ENCODE data around the gene TUT4.

The TUT4 gene

GRCh38 chr1:52553362-52554266 lies 722 bp upstream of the TUT4 start:
- Histone ChIP-seq H3K4me3 (ENCODE audit: low read length) (peak overlapping the region; percentile 99), H3K27me3 (ENCODE audit: control insufficient read depth, insufficient read depth, low read length) (no peaks in the 10 kb centered on the region), H3K4me1 (ENCODE audit: control insufficient read depth, insufficient read depth, low read length) (peaks cover 2% of the 10 kb centered on the region; the same call in 1 of the 2 replicates), H3K9me3 (ENCODE audit: control insufficient read depth, insufficient read depth, low read length) (no peaks in the 10 kb centered on the region), H3K36me3 (ENCODE audit: control insufficient read depth, insufficient read depth, low read length) (no peaks in the 10 kb centered on the region), H3K27ac (ENCODE audit: low read length) (no peak overlapping the region)
- WGBS (ENCODE audit: insufficient coverage, insufficient read length) = no CpG with 5 or more reads among the region's 66 CpGs
- no peak for DNase-seq (ENCODE audit: low read depth, low spot score)

- no peak for DNase-seq (ENCODE audit: low read depth, low spot score)
Measured at GRCh38 chr1:52552236-52552504, 722 bp downstream of the TUT4 start.

GRCh38 chr1:52551507-52552235 lies 1.2 kb downstream of the TUT4 start:
- no peaks in the 10 kb centered on the region for H3K9me3 ChIP-seq (ENCODE audit: control insufficient read depth, insufficient read depth, low read length)
- H3K4me3 ChIP-seq (ENCODE audit: low read length) = peak overlapping the region; percentile 99; the same call in 1 of the 2 replicates
- H3K4me1 ChIP-seq (ENCODE audit: control insufficient read depth, insufficient read depth, low read length) = peaks cover 2% of the 10 kb centered on the region; the same call in 1 of the 2 replicates
- WGBS (ENCODE audit: insufficient coverage, insufficient read length) = no CpG with 5 or more reads among the region's 20 CpGs
- no peaks in the 10 kb centered on the region for H3K27me3 ChIP-seq (ENCODE audit: control insufficient read depth, insufficient read depth, low read length)
- no peaks in the 10 kb centered on the region for H3K36me3 ChIP-seq (ENCODE audit: control insufficient read depth, insufficient read depth, low read length)
- no peak for DNase-seq (ENCODE audit: low read depth, low spot score)
- H3K27ac ChIP-seq (ENCODE audit: low read length) = no peak overlapping the region

More at GRCh38 chr1:52552236-52552504, 722 bp downstream of the TUT4 start:
- no CpG with 5 or more reads among the region's 14 CpGs for WGBS (ENCODE audit: insufficient coverage, insufficient read length)
- peaks cover 2% of the 10 kb centered on the region; the same call in 1 of the 2 replicates for H3K4me1 ChIP-seq (ENCODE audit: control insufficient read depth, insufficient read depth, low read length)
- peak overlapping the region; percentile 99; the same call in 1 of the 2 replicates for H3K4me3 ChIP-seq (ENCODE audit: low read length)
- H3K36me3 ChIP-seq (ENCODE audit: control insufficient read depth, insufficient read depth, low read length) = no peaks in the 10 kb centered on the region
- H3K27me3 ChIP-seq (ENCODE audit: control insufficient read depth, insufficient read depth, low read length) = no peaks in the 10 kb centered on the region
- no peaks in the 10 kb centered on the region for H3K9me3 ChIP-seq (ENCODE audit: control insufficient read depth, insufficient read depth, low read length)
- no peak overlapping the region for H3K27ac ChIP-seq (ENCODE audit: low read length)

GRCh38 chr1:52550447-52550846 lies 2.4 kb downstream of the TUT4 start:
- no peaks in the 10 kb centered on the region for H3K27me3 ChIP-seq (ENCODE audit: control insufficient read depth, insufficient read depth, low read length)
- H3K27ac ChIP-seq (ENCODE audit: low read length) = no peak overlapping the region
- no peak for DNase-seq (ENCODE audit: low read depth, low spot score)
- H3K4me3 ChIP-seq (ENCODE audit: low read length) = no peak overlapping the region
- peaks cover 2% of the 10 kb centered on the region; the same call in 1 of the 2 replicates for H3K4me1 ChIP-seq (ENCODE audit: control insufficient read depth, insufficient read depth, low read length)
- no peaks in the 10 kb centered on the region for H3K36me3 ChIP-seq (ENCODE audit: control insufficient read depth, insufficient read depth, low read length)
- WGBS (ENCODE audit: insufficient coverage, insufficient read length) = no CpG with 5 or more reads among the region's 7 CpGs
- H3K9me3 ChIP-seq (ENCODE audit: control insufficient read depth, insufficient read depth, low read length) = no peaks in the 10 kb centered on the region

- Histone ChIP-seq H3K4me1 (ENCODE audit: control insufficient read depth, insufficient read depth, low read length) (peaks cover 2% of the 10 kb centered on the region; the same call in 1 of the 2 replicates), H3K27me3 (ENCODE audit: control insufficient read depth, insufficient read depth, low read length) (no peaks in the 10 kb centered on the region), H3K9me3 (ENCODE audit: control insufficient read depth, insufficient read depth, low read length) (no peaks in the 10 kb centered on the region), H3K27ac (ENCODE audit: low read length) (no peak overlapping the region), H3K4me3 (ENCODE audit: low read length) (no peak overlapping the region), H3K36me3 (ENCODE audit: control insufficient read depth, insufficient read depth, low read length) (no peaks in the 10 kb centered on the region)
- no peak for DNase-seq (ENCODE audit: low read depth, low spot score)
Measured at GRCh38 chr1:52549267-52549666, 3.6 kb downstream of the TUT4 start.

- Histone ChIP-seq H3K4me3 (ENCODE audit: low read length) (no peak overlapping the region), H3K4me1 (ENCODE audit: control insufficient read depth, insufficient read depth, low read length) (peaks cover 2% of the 10 kb centered on the region; the same call in 1 of the 2 replicates), H3K36me3 (ENCODE audit: control insufficient read depth, insufficient read depth, low read length) (no peaks in the 10 kb centered on the region), H3K27ac (ENCODE audit: low read length) (no peak overlapping the region), H3K27me3 (ENCODE audit: control insufficient read depth, insufficient read depth, low read length) (no peaks in the 10 kb centered on the region), H3K9me3 (ENCODE audit: control insufficient read depth, insufficient read depth, low read length) (no peaks in the 10 kb centered on the region)
- no CpG with 5 or more reads among the region's 5 CpGs for WGBS (ENCODE audit: insufficient coverage, insufficient read length)
- no peak for DNase-seq (ENCODE audit: low read depth, low spot score)
Measured at GRCh38 chr1:52546852-52547251, 6.0 kb downstream of the TUT4 start.

GRCh38 chr1:52544665-52545525 lies 8.0 kb downstream of the TUT4 start:
- no peak for DNase-seq (ENCODE audit: low read depth, low spot score)
- WGBS (ENCODE audit: insufficient coverage, insufficient read length) = no CpG with 5 or more reads among the region's 8 CpGs
- no peaks in the 10 kb centered on the region for H3K27me3 ChIP-seq (ENCODE audit: control insufficient read depth, insufficient read depth, low read length)
- no peak overlapping the region for H3K27ac ChIP-seq (ENCODE audit: low read length)
- no peaks in the 10 kb centered on the region for H3K36me3 ChIP-seq (ENCODE audit: control insufficient read depth, insufficient read depth, low read length)
- H3K4me3 ChIP-seq (ENCODE audit: low read length) = no peak overlapping the region
- H3K4me1 ChIP-seq (ENCODE audit: control insufficient read depth, insufficient read depth, low read length) = no peaks in the 10 kb centered on the region; the same call in 1 of the 2 replicates
- no peaks in the 10 kb centered on the region for H3K9me3 ChIP-seq (ENCODE audit: control insufficient read depth, insufficient read depth, low read length)

GRCh38 chr1:52542085-52542688 lies 10.7 kb downstream of the TUT4 start:
- H3K27ac ChIP-seq (ENCODE audit: low read length) = no peak overlapping the region
- H3K4me1 ChIP-seq (ENCODE audit: control insufficient read depth, insufficient read depth, low read length) = no peaks in the 10 kb centered on the region
- H3K4me3 ChIP-seq (ENCODE audit: low read length) = no peak overlapping the region
- WGBS (ENCODE audit: insufficient coverage, insufficient read length) = 100% methylated on average over 2 of the region's 5 CpGs
- H3K9me3 ChIP-seq (ENCODE audit: control insufficient read depth, insufficient read depth, low read length) = no peaks in the 10 kb centered on the region
- no peak for DNase-seq (ENCODE audit: low read depth, low spot score)
- H3K27me3 ChIP-seq (ENCODE audit: control insufficient read depth, insufficient read depth, low read length) = no peaks in the 10 kb centered on the region
- no peaks in the 10 kb centered on the region for H3K36me3 ChIP-seq (ENCODE audit: control insufficient read depth, insufficient read depth, low read length)

- WGBS (ENCODE audit: insufficient coverage, insufficient read length) = no CpG with 5 or more reads among the region's 2 CpGs
Measured at GRCh38 chr1:52534928-52535764, 17.7 kb downstream of the TUT4 start.

More at GRCh38 chr1:52534928-52535764, 17.7 kb downstream of the TUT4 start:
- no peaks in the 10 kb centered on the region for H3K36me3 ChIP-seq (ENCODE audit: control insufficient read depth, insufficient read depth, low read length)
- H3K27me3 ChIP-seq (ENCODE audit: control insufficient read depth, insufficient read depth, low read length) = no peaks in the 10 kb centered on the region
- H3K27ac ChIP-seq (ENCODE audit: low read length) = no peak overlapping the region
- H3K4me1 ChIP-seq (ENCODE audit: control insufficient read depth, insufficient read depth, low read length) = no peaks in the 10 kb centered on the region
- H3K9me3 ChIP-seq (ENCODE audit: control insufficient read depth, insufficient read depth, low read length) = no peaks in the 10 kb centered on the region
- H3K4me3 ChIP-seq (ENCODE audit: low read length) = no peak overlapping the region
- DNase-seq (ENCODE audit: low read depth, low spot score) = no peak

Measured in iPS DF 6.9 (cell line).